GM21576 (cell line): Measurements from ENCODE around the gene TSSK2.

Experiments used
- ATAC-seq: cut with Tn5 transposase; IDR thresholded peaks from one replicate; pipeline ENCODE4 v1.9.1; 2021; ENCODE audit warnings: mild to moderate bottlenecking, moderate library complexity; ENCODE audit not compliant: unreplicated experiment

Gene TSSK2

GRCh38 chr22:19179497-19180048 lies 48.5 kb downstream of the TSSK2 start:
- no peak for ATAC-seq

GRCh38 chr22:19180234-19180633 lies 49.1 kb downstream of the TSSK2 start:
- no peak for ATAC-seq

GRCh38 chr22:19180740-19181410 lies 49.8 kb downstream of the TSSK2 start:
- ATAC-seq, result no peak

- ATAC-seq, result no peak
Observed at GRCh38 chr22:19181786-19182471, 50.8 kb downstream of the TSSK2 start.
